HuH-7 (cell line): Measurements from ENCODE around the gene DIS3.
"Not testable (repeated sequence)": the region's sequence is repeated elsewhere in the genome, so short reads cannot be mapped to it uniquely, and the experiment has no call there.

Experiments
- DNase-seq: peaks from one replicate; pipeline ENCODE4 v3.0.0; 2011; ENCODE audit warnings: low spot score

The DIS3 gene

GRCh38 chr13:72781451-72782439 lies at the start of gene DIS3, which contains the start of gene PIBF1:
TSS of gene DIS3 (minus strand) at chr13:72781900. CDS start at chr13:72781832, 68 bp downstream.
TSS of gene PIBF1 (plus strand) at chr13:72782133. CDS start at chr13:72783470, 1,337 bp downstream.
- DNase-seq, result peak; percentile 80

- no peak for DNase-seq
These were observed 42.0 kb upstream of the DIS3 start for GRCh38 chr13:72823724-72824123.

DNA sequence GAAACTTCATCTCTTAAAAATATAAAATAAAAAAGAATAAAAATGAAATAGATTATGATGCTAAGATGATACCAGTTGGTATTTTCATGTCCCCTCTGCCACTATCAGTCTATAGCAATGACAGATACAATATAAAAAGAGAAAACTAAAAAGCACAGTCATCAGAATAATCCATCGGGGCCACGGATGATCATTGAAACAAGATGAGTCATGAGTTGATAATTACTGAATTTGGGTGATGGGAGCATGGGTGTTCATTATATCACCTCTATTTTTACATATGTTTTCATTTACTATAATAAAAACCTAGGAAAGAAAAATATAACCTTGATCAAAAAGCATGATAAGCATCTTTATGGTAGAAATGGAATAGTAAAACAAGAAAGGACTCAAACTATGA lies 41.4 kb upstream of the DIS3 start:
- no peak for DNase-seq

GRCh38 chr13:72820898-72821279 lies 39.2 kb upstream of the DIS3 start:
- DNase-seq, result no peak

GRCh38 chr13:72820156-72820897 lies 38.6 kb upstream of the DIS3 start:
- DNase-seq, result no peak

DNA sequence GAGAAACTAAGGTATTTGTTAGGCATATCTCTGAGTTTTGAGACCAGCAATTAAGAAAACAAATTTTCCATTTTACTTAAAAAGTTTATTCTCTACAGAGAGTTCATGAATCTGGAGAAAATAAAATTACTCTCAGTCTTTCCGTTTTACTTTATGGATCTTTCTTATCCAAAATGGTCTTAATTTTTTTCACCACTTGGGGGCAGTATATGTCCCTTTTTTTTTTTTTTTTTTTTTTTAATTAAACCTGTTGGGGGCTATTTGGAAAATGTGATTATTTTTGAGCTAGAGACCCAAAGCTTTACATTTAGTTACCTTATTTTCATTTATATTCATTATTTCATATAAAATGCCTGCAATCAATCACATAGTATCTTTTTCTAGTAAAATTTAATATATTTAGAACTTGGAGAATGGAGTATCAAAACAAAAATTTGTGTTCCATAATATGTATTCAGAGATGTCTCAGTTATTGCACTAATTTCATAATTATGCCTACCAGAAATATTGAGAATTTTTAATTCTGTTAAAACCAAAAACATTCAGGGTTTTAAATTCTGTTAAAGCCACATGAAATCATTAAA lies 27.3 kb upstream of the DIS3 start:
- DNase-seq, result no peak

DNA sequence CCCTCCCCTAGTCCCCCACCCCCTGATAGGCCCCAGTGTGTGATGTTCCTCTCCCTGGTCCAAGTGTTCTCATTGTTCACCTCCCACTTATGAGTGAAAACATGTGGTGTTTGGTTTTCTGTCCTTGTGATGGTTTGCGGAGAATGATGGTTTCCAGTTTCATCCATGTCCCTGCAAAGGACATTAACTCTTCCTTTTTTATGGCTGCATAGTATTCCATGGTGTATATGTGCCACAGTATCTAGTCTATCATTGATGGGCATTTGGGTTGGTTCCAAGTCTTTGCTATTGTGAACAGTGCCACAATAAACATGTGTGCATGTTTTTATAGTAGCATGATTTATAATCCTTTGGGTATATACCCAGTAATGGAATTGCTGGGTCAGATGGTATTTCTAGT lies 24.8 kb upstream of the DIS3 start:
- not testable (repeated sequence) for DNase-seq

DNA sequence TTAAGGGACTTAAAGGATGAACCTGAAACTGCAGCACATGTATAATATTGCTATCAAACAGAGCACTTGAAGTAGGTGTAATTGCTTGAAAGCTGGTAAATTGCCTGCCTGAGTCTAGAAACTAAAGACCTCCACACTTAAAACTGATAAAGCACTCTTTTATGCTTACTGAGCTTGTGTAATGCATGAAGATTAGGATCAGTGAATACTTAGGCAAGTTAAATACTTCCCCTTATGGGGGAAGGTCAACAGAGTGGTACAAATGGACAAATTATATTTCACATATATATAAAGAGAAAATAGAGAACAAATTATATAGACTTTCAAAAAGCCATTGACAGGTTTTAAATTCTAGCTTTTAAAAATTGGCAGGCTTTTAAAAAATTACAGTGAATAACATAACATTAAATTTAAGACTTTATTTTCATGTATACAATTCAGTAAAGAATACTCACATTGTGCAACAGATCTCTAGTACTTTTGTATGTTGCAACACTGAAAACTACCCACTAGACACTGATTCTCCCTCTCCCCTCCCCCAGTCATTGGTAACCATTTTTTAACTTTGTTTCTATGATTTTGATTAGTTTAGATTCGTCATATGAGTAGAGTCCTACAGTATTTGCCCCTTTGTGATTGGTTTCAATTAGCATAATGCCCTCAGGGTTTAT lies 24.1 kb upstream of the DIS3 start:
- DNase-seq, result no peak

DNA sequence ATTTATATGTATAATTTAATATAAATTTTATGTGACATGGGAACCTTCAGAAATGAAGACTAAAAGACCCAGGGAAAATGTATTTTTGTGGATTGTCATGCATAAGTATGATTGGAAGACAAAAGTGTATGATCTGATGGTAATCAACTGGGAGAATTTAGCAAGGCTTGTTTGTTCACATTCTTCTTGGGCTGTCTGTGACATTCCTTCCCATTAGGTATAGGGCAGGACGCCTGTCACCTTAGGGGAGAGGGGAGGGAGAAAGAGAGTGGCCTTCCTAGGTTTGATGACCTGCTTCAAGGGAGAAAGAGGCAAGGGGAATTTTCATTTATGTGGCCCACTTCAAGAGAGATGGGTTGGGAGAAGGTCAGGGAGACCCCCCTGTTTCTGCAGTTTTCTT lies 22.6 kb upstream of the DIS3 start:
- DNase-seq, result no peak

- DNase-seq, result no peak
These were observed 17.1 kb upstream of the DIS3 start for GRCh38 chr13:72798817-72799216.

DNA sequence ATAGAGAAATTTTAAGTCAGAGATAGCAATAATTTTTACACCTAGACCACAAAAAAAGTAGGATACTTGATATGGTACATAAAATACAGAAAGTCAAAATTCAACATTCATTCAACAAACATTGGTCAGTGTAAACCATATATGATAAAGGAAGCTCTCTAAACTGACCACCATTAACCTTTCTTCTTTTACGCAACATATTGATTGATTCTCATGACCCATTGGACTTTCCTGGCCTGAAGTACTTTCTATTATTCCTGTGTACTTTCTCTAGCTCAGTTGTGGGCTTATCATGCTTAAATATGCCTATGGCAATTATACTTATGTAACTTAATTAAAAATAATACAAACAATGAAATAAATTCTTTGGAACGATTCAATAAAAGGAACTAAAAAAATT lies 10.9 kb upstream of the DIS3 start:
- no peak for DNase-seq

GRCh38 chr13:72788831-72789230 lies 7.1 kb upstream of the DIS3 start:
- DNase-seq, result no peak

- DNase-seq, result not testable (repeated sequence)
These were observed 3.0 kb upstream of the DIS3 start for GRCh38 chr13:72784679-72785078.

DNA sequence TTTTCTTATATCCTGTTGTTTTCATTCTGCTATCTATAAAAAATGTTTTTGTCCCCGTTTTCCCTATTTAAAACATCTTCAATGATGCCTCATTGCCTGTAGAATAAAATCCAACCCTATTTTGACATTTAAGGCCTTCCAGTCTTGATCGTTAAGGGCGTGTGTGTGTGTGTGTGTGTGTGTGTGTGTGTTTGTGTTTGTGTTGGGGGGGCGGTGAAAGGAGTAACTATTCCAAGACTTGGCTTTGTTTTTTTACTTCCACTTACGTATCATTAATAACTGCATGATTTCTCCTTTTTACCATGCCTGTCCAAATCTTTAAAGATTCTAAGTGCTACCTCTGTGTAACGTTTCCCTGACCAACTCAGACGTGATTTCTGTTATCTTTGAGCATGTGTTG lies 1.0 kb upstream of the DIS3 start:
- DNase-seq, result no peak

DNA sequence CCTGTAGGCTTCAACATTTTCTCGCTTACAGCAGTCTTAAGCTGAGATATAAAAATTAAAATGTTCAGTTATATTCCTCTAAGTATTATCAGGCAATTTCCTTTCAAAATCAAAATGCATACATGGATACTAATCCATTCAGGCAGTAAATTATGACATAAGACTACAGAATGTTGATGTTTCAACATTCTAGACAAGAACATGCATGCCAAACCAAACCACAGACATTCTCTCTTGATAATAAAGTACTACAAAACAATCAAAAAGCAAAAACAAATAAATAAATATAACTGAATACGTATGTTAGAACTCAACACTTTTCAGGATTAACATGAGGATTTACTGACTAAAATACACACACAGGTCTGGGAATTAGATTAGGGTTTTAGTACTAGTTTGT lies 7.7 kb downstream of the DIS3 start:
- no peak for DNase-seq

GRCh38 chr13:72763411-72763810 lies 18.3 kb downstream of the DIS3 start:
- DNase-seq, result no peak

- DNase-seq, result no peak
These were observed 21.5 kb downstream of the DIS3 start for GRCh38 chr13:72760189-72760588.

GRCh38 chr13:72757792-72758535 lies 23.7 kb downstream of the DIS3 start:
- no peak for DNase-seq

DNA sequence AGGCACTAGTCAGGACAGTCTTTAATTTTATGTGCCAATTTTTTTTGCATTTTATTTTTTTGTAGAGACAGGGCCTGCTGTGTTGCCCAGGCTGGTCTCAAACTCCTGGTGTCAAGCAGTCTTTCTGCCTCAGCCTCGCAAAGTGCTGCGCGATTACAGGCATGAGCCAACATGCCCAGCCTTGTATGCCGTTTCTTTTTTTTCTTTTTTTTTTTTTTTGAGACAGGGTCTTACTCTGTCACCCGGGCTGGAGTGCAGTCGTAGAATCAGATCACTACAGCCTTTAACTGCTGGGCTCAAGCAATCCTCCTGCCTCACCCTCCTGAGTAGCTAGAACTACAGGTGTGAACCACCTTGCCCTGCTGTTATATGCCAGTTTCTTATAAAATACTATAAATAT lies 27.6 kb downstream of the DIS3 start:
- DNase-seq, result no peak

- no peak for DNase-seq
These were observed 30.5 kb downstream of the DIS3 start for GRCh38 chr13:72751220-72751619.

GRCh38 chr13:72745260-72745659 lies 36.4 kb downstream of the DIS3 start:
- no peak for DNase-seq
